Karpas-422 (cell line): ENCODE measurements around the gene MPV17L2. TPM values are rescaled to one million over a fixed set of nuclear protein-coding genes. Genes with fewer than 3 reads are reported as not detected.

Experiments
- DNase-seq: peaks from one replicate; pipeline ENCODE4 v3.0.0-alpha.2; 2015
- H2AFZ ChIP-seq: fragments of 200-600 bp; sonication (generic); 2 replicates; pipeline ENCODE4 v1.6.1; 2014; ENCODE audit warnings: antibody characterized with exemption, low read length, mixed read lengths
- H3K27ac ChIP-seq: fragments of 200-600 bp; sonication (generic); 2 replicates; pipeline ENCODE4 v1.5.1; 2014; ENCODE audit warnings: mild to moderate bottlenecking, low read length, moderate library complexity
- H3K27me3 ChIP-seq: fragments of 200-600 bp; sonication (generic); 2 replicates; pipeline ENCODE4 v1.6.1; 2014; ENCODE audit warnings: low read length, mixed read lengths
- H3K36me3 ChIP-seq: fragments of 200-600 bp; sonication (generic); 2 replicates; pipeline ENCODE4 v1.6.1; 2014; ENCODE audit warnings: low read length, mixed read lengths; ENCODE audit not compliant: insufficient read depth
- H3K4me1 ChIP-seq: fragments of 200-600 bp; sonication (generic); 2 replicates; pipeline ENCODE4 v1.6.1; 2014; ENCODE audit warnings: mild to moderate bottlenecking, low read length, mixed read lengths
- H3K4me2 ChIP-seq: fragments of 200-600 bp; sonication (generic); 2 replicates; pipeline ENCODE4 v1.6.1; 2014; ENCODE audit warnings: low read length, low read depth, mild to moderate bottlenecking; ENCODE audit not compliant: poor library complexity, severe bottlenecking
- H3K4me3 ChIP-seq: fragments of 200-600 bp; sonication (generic); 2 replicates; pipeline ENCODE4 v1.5.1; 2014; ENCODE audit warnings: mild to moderate bottlenecking, antibody characterized with exemption, low read length, mixed read lengths
- H3K79me2 ChIP-seq: fragments of 200-600 bp; sonication (generic); 2 replicates; pipeline ENCODE4 v1.6.1; 2014; ENCODE audit warnings: mild to moderate bottlenecking, low read length, mixed read lengths
- H3K9ac ChIP-seq: fragments of 200-600 bp; sonication (generic); 2 replicates; pipeline ENCODE4 v1.6.0; 2014; ENCODE audit warnings: low read length
- H3K9me2 ChIP-seq: fragments of 200-600 bp; sonication (generic), shearing (Covaris generic); replicated peaks from 2 replicates; pipeline ENCODE4 v1.6.0; 2014; ENCODE audit warnings: mild to moderate bottlenecking, low read length, moderate library complexity; ENCODE audit not compliant: insufficient read depth
- H3K9me3 ChIP-seq: fragments of 300-700, 200-600 bp; sonication (generic); 2 replicates; pipeline ENCODE4 v1.6.1; 2014; ENCODE audit warnings: low read length, mixed read lengths
- H4K20me1 ChIP-seq: fragments of 200-600 bp; sonication (generic); 2 replicates; pipeline ENCODE4 v1.6.1; 2014; ENCODE audit warnings: mild to moderate bottlenecking, antibody characterized with exemption, low read length, low read depth; ENCODE audit not compliant: insufficient read depth
- total RNA-seq: library from RNA; depleted of rRNA; stranded (reverse); fragments of >200 nt; shearing (Covaris generic); gene quantifications from 2 replicates; pipeline ENCODE4 v1.2.3, GENCODE V29; 2014; ENCODE audit warnings: low replicate concordance

MPV17L2 gene
- total RNA-seq, 1 experiment from 2014 or later: 17.0 TPM

- H3K9me2 ChIP-seq: no peaks in the 10 kb centered on the region
- peak; percentile 100 for DNase-seq
- no peaks in the 10 kb centered on the region for H3K9me3 ChIP-seq
- peak overlapping the region; percentile 98 for H3K9ac ChIP-seq
- peak overlapping the region; percentile 92 for H3K4me2 ChIP-seq
- peaks cover 30% of the 10 kb centered on the region for H3K4me1 ChIP-seq
- no peaks in the 10 kb centered on the region for H3K36me3 ChIP-seq
- H3K27me3 ChIP-seq: no peaks in the 10 kb centered on the region
- H3K4me3 ChIP-seq: peak overlapping the region; percentile 72
- H3K79me2 ChIP-seq: peaks cover 23% of the 10 kb centered on the region
- peak overlapping the region; percentile 93; the same call in 1 of the 2 replicates for H2AFZ ChIP-seq
- H4K20me1 ChIP-seq: no peaks in the 10 kb centered on the region
- peak overlapping the region; percentile 96 for H3K27ac ChIP-seq
Measured at GRCh38 chr19:18152442-18152816, 40.6 kb upstream of the MPV17L2 start.

- H3K4me3 ChIP-seq: peak within 1 kb of the TSS; percentile 72
- H3K27ac ChIP-seq: peak within 1 kb of the TSS; percentile 96
- H3K27me3 ChIP-seq: no peaks in the 10 kb centered on the region
- H3K9me2 ChIP-seq: no peaks in the 10 kb centered on the region
- H2AFZ ChIP-seq: peak within 1 kb of the TSS; percentile 93; the same call in 1 of the 2 replicates
- peak within 1 kb of the TSS; percentile 92 for H3K4me2 ChIP-seq
- peaks cover 31% of the 10 kb centered on the region for H3K4me1 ChIP-seq
- no peaks in the 10 kb centered on the region for H3K9me3 ChIP-seq
- H3K79me2 ChIP-seq: peaks cover 23% of the 10 kb centered on the region
- peak; percentile 100 for DNase-seq
- H4K20me1 ChIP-seq: no peaks in the 10 kb centered on the region
- peak within 1 kb of the TSS; percentile 98 for H3K9ac ChIP-seq
- H3K36me3 ChIP-seq: no peaks in the 10 kb centered on the region
Measured at GRCh38 chr19:18152817-18153555, 40.0 kb upstream of the MPV17L2 start, which contains the start of gene PIK3R2. PIK3R2 (plus strand) TSS chr19:18153163; CDS start chr19:18155880, 2,717 bp downstream.

GRCh38 chr19:18153556-18154134 lies 39.4 kb upstream of the MPV17L2 start:
- Histone ChIP-seq H3K9me2 (no peaks in the 10 kb centered on the region), H3K4me2 (peak overlapping the region; percentile 92), H3K27me3 (no peaks in the 10 kb centered on the region), H4K20me1 (no peaks in the 10 kb centered on the region), H2AFZ (no peak overlapping the region), H3K27ac (peak overlapping the region; percentile 96), H3K79me2 (peaks cover 23% of the 10 kb centered on the region), H3K4me3 (peak overlapping the region; percentile 72), H3K9ac (peak overlapping the region; percentile 98), H3K36me3 (no peaks in the 10 kb centered on the region), H3K4me1 (peaks cover 31% of the 10 kb centered on the region), H3K9me3 (no peaks in the 10 kb centered on the region)
- peak; percentile 75 for DNase-seq

GRCh38 chr19:18155095-18156087 lies 37.6 kb upstream of the MPV17L2 start:
- no peaks in the 10 kb centered on the region for H4K20me1 ChIP-seq
- peaks cover 35% of the 10 kb centered on the region for H3K4me1 ChIP-seq
- H3K9ac ChIP-seq: no peak overlapping the region
- no peak overlapping the region for H3K4me2 ChIP-seq
- H3K9me2 ChIP-seq: no peaks in the 10 kb centered on the region
- no peaks in the 10 kb centered on the region for H3K9me3 ChIP-seq
- peaks cover 23% of the 10 kb centered on the region for H3K79me2 ChIP-seq
- no peak overlapping the region for H3K4me3 ChIP-seq
- no peaks in the 10 kb centered on the region for H3K36me3 ChIP-seq
- no peak overlapping the region for H3K27ac ChIP-seq
- H2AFZ ChIP-seq: no peak overlapping the region
- DNase-seq: no peak
- no peaks in the 10 kb centered on the region for H3K27me3 ChIP-seq

GRCh38 chr19:18156268-18156667 lies 36.8 kb upstream of the MPV17L2 start:
- DNase-seq: no peak

GRCh38 chr19:18156841-18157464 lies 36.1 kb upstream of the MPV17L2 start:
- H3K4me2 ChIP-seq: peak overlapping the region; percentile 10
- no peaks in the 10 kb centered on the region for H3K27me3 ChIP-seq
- no peak overlapping the region for H3K4me3 ChIP-seq
- H3K36me3 ChIP-seq: peaks cover 3% of the 10 kb centered on the region; the same call in 1 of the 2 replicates
- no peaks in the 10 kb centered on the region for H3K9me3 ChIP-seq
- peaks cover 23% of the 10 kb centered on the region for H3K79me2 ChIP-seq
- peak overlapping the region; percentile 20; the same call in 1 of the 2 replicates for H3K9ac ChIP-seq
- DNase-seq: no peak
- H3K27ac ChIP-seq: no peak overlapping the region
- H4K20me1 ChIP-seq: no peaks in the 10 kb centered on the region
- no peak overlapping the region for H2AFZ ChIP-seq
- no peaks in the 10 kb centered on the region for H3K9me2 ChIP-seq
- peaks cover 34% of the 10 kb centered on the region for H3K4me1 ChIP-seq

More at GRCh38 chr19:18156268-18156667, 36.8 kb upstream of the MPV17L2 start:
- Histone ChIP-seq H3K9ac (no peak overlapping the region), H3K4me3 (no peak overlapping the region), H4K20me1 (no peaks in the 10 kb centered on the region), H3K9me2 (no peaks in the 10 kb centered on the region), H3K4me2 (no peak overlapping the region), H3K79me2 (peaks cover 23% of the 10 kb centered on the region), H3K4me1 (peaks cover 38% of the 10 kb centered on the region), H3K9me3 (no peaks in the 10 kb centered on the region), H3K27me3 (no peaks in the 10 kb centered on the region), H2AFZ (no peak overlapping the region), H3K27ac (no peak overlapping the region), H3K36me3 (no peaks in the 10 kb centered on the region)

- no peak for DNase-seq
- no peaks in the 10 kb centered on the region for H3K27me3 ChIP-seq
- H3K4me2 ChIP-seq: peak overlapping the region; percentile 10
- no peak overlapping the region for H3K27ac ChIP-seq
- peak overlapping the region; percentile 20; the same call in 1 of the 2 replicates for H3K9ac ChIP-seq
- peaks cover 23% of the 10 kb centered on the region for H3K79me2 ChIP-seq
- H3K4me1 ChIP-seq: peaks cover 33% of the 10 kb centered on the region
- H3K36me3 ChIP-seq: peaks cover 4% of the 10 kb centered on the region; the same call in 1 of the 2 replicates
- no peaks in the 10 kb centered on the region for H3K9me2 ChIP-seq
- H3K9me3 ChIP-seq: no peaks in the 10 kb centered on the region
- H3K4me3 ChIP-seq: no peak overlapping the region
- H2AFZ ChIP-seq: no peak overlapping the region
- no peaks in the 10 kb centered on the region for H4K20me1 ChIP-seq
Measured at GRCh38 chr19:18157465-18158063, 35.5 kb upstream of the MPV17L2 start.
